ENCODE data around the gene UVRAG. TPM values are rescaled to one million over a fixed set of nuclear protein-coding genes. Genes with fewer than 3 reads are reported as not detected.
"Not testable (repeated sequence)": the region's sequence is repeated elsewhere in the genome, so short reads cannot be mapped to it uniquely, and the experiment has no call there.

UVRAG gene
- total RNA-seq, 1 donor from 2014 or later, result 20.2 TPM

DNA sequence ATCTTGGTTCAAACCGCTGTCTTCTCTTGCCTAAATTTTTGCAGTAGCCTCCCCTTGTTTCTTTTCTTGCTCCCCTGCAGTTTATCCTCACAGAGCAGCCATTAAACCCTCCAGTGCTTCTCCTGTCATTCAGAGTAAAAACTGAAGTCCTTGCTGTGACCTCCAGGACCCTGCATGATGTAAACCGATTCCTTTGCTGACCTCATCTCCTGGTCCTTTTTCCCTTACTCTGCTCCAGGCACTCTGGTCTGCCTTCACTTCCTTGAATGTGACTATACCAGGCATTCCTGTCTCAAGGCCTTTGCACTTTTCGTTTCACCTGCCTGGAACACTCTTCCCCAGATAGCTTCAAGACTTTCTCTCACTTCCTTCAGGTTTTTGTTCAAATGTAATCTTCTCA is 239.3 kb downstream of the UVRAG start:
- Mint-ChIP-seq H3K27ac (ENCODE audit: unreplicated experiment) (no peak overlapping the region), H3K4me3 (ENCODE audit: unreplicated experiment) (no peak overlapping the region), H3K27me3 (ENCODE audit: unreplicated experiment) (no peaks in the 10 kb centered on the region), H3K9me3 (ENCODE audit: unreplicated experiment) (peaks cover 5% of the 10 kb centered on the region), H3K36me3 (ENCODE audit: unreplicated experiment) (peaks cover 14% of the 10 kb centered on the region), H3K4me1 (ENCODE audit: unreplicated experiment) (peaks cover 10% of the 10 kb centered on the region)
- DNase-seq (ENCODE audit: extremely low spot score, unreplicated experiment), result no peak
- TF ChIP-seq, protein P1, sequence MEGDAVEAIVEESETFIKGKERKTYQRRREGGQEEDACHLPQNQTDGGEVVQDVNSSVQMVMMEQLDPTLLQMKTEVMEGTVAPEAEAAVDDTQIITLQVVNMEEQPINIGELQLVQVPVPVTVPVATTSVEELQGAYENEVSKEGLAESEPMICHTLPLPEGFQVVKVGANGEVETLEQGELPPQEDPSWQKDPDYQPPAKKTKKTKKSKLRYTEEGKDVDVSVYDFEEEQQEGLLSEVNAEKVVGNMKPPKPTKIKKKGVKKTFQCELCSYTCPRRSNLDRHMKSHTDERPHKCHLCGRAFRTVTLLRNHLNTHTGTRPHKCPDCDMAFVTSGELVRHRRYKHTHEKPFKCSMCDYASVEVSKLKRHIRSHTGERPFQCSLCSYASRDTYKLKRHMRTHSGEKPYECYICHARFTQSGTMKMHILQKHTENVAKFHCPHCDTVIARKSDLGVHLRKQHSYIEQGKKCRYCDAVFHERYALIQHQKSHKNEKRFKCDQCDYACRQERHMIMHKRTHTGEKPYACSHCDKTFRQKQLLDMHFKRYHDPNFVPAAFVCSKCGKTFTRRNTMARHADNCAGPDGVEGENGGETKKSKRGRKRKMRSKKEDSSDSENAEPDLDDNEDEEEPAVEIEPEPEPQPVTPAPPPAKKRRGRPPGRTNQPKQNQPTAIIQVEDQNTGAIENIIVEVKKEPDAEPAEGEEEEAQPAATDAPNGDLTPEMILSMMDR (IDR thresholded peaks at IDR 0.05), result no peak

GRCh38 chr11:76056876-76057275 is 241.9 kb downstream of the UVRAG start:
- H3K27ac Mint-ChIP-seq (ENCODE audit: unreplicated experiment), result no peak overlapping the region
- H3K4me3 Mint-ChIP-seq (ENCODE audit: unreplicated experiment), result no peak overlapping the region
- peaks cover 14% of the 10 kb centered on the region for H3K36me3 Mint-ChIP-seq (ENCODE audit: unreplicated experiment)
- peaks cover 5% of the 10 kb centered on the region for H3K9me3 Mint-ChIP-seq (ENCODE audit: unreplicated experiment)
- H3K27me3 Mint-ChIP-seq (ENCODE audit: unreplicated experiment), result no peaks in the 10 kb centered on the region
- TF ChIP-seq, protein P1 (IDR thresholded peaks at IDR 0.05), result no peak
- H3K4me1 Mint-ChIP-seq (ENCODE audit: unreplicated experiment), result no peaks in the 10 kb centered on the region
- no peak for DNase-seq (ENCODE audit: extremely low spot score, unreplicated experiment)

DNA sequence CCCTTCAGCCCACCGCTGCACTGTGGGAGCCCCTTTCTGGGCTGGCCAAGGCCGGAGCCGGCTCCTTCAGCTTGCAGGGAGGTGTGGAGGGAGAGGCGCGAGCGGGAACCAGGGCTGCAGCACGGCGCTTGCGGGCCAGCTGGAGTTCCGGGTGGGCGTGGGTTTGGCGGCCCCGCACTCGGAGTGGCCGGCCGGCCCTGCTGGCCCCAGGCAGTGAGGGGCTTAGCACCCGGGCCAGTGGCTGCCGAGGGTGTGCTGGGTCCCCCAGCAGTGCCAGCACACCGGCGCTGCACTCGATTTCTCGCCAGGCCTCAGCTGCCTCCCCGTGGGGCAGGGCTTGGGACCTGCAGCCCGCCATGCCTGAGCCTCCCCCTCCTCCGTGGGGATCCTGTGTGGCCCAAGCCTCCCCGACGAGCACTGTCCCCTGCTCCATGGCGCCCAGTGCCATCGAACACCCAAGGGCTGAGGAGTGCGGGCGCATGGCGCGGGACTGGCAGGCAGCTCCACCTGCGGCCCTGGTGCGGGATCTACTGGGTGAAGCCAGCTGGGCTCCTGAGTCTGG is 245.5 kb downstream of the UVRAG start:
- not testable (repeated sequence) for H3K27ac Mint-ChIP-seq (ENCODE audit: unreplicated experiment); H3K27me3 Mint-ChIP-seq (ENCODE audit: unreplicated experiment); H3K9me3 Mint-ChIP-seq (ENCODE audit: unreplicated experiment); DNase-seq (ENCODE audit: extremely low spot score, unreplicated experiment); H3K36me3 Mint-ChIP-seq (ENCODE audit: unreplicated experiment); H3K4me3 Mint-ChIP-seq (ENCODE audit: unreplicated experiment); H3K4me1 Mint-ChIP-seq (ENCODE audit: unreplicated experiment)

GRCh38 chr11:76062733-76063132 is 247.7 kb downstream of the UVRAG start:
- H3K27me3 Mint-ChIP-seq (ENCODE audit: unreplicated experiment), result no peaks in the 10 kb centered on the region
- no peaks in the 10 kb centered on the region for H3K9me3 Mint-ChIP-seq (ENCODE audit: unreplicated experiment)
- peaks cover 20% of the 10 kb centered on the region for H3K36me3 Mint-ChIP-seq (ENCODE audit: unreplicated experiment)
- no peak overlapping the region for H3K27ac Mint-ChIP-seq (ENCODE audit: unreplicated experiment)
- DNase-seq (ENCODE audit: extremely low spot score, unreplicated experiment), result no peak
- TF ChIP-seq, protein P1 (IDR thresholded peaks at IDR 0.05), result no peak
- H3K4me1 Mint-ChIP-seq (ENCODE audit: unreplicated experiment), result no peaks in the 10 kb centered on the region
- no peak overlapping the region for H3K4me3 Mint-ChIP-seq (ENCODE audit: unreplicated experiment)

DNA sequence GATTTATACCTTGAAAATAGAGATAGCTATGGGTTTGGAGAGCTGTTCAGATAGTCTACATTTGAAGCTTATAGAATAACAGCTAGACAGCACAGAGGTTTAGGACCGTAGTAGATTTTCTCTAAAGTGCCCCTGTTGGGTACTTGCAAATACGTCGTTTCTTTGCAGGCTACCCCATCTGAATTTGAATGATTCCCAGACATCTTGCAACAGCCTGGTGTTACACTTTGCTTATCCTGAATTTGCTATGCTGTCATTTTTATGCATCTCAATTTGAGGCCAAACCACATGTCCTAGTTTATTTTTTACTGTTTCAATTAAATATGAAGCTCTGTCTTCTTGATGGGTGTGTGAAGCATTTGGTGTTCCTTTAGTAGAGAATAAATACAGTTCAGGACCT is 249.2 kb downstream of the UVRAG start:
- Mint-ChIP-seq H3K9me3 (ENCODE audit: unreplicated experiment) (no peaks in the 10 kb centered on the region), H3K4me1 (ENCODE audit: unreplicated experiment) (no peaks in the 10 kb centered on the region), H3K36me3 (ENCODE audit: unreplicated experiment) (peaks cover 22% of the 10 kb centered on the region), H3K4me3 (ENCODE audit: unreplicated experiment) (no peak overlapping the region), H3K27me3 (ENCODE audit: unreplicated experiment) (no peaks in the 10 kb centered on the region), H3K27ac (ENCODE audit: unreplicated experiment) (no peak overlapping the region)
- DNase-seq (ENCODE audit: extremely low spot score, unreplicated experiment), result no peak
- TF ChIP-seq, protein P1 (IDR thresholded peaks at IDR 0.05), result no peak

- TF ChIP-seq, protein P1 (IDR thresholded peaks at IDR 0.05), result no peak
- H3K27ac Mint-ChIP-seq (ENCODE audit: unreplicated experiment), result no peak overlapping the region
- H3K27me3 Mint-ChIP-seq (ENCODE audit: unreplicated experiment), result no peaks in the 10 kb centered on the region
- H3K4me3 Mint-ChIP-seq (ENCODE audit: unreplicated experiment), result no peak overlapping the region
- no peak for DNase-seq (ENCODE audit: extremely low spot score, unreplicated experiment)
- H3K4me1 Mint-ChIP-seq (ENCODE audit: unreplicated experiment), result peaks cover 9% of the 10 kb centered on the region
- H3K36me3 Mint-ChIP-seq (ENCODE audit: unreplicated experiment), result peaks cover 22% of the 10 kb centered on the region
- H3K9me3 Mint-ChIP-seq (ENCODE audit: unreplicated experiment), result no peaks in the 10 kb centered on the region
Measured at GRCh38 chr11:76067099-76067498, 252.1 kb downstream of the UVRAG start.

Data from osteocyte (in vitro differentiated cells).